Smooth muscle cell (in vitro differentiated cells): ENCODE data around the gene CAMK2B. TPM values are rescaled to one million over a fixed set of nuclear protein-coding genes. Genes with fewer than 3 reads are reported as not detected.

Experiments used
- DNase-seq: peaks from one replicate; lab custom pipeline; 2025; ENCODE audit not compliant: unreplicated experiment; lab: John Stamatoyannopoulos, UW
- H2AFZ ChIP-seq: fragments of 200-600 bp; sonication (generic); 2 replicates; pipeline ENCODE4 v1.6.0; 2016; ENCODE audit warnings: antibody characterized with exemption, low read depth, mild to moderate bottlenecking
- H3F3A ChIP-seq: fragments of 200-600 bp; sonication (generic); 2 replicates; pipeline ENCODE4 v1.6.0; 2017; ENCODE audit warnings: antibody characterized with exemption, low read depth
- H3K27ac ChIP-seq: fragments of 200-600 bp; sonication (generic); 2 replicates; pipeline ENCODE4 v1.5.1; 2016; ENCODE audit warnings: low read depth, mild to moderate bottlenecking
- H3K27me3 ChIP-seq: fragments of 200-600 bp; sonication (generic); 2 replicates; pipeline ENCODE4 v1.6.1; 2016; ENCODE audit warnings: low read depth, mild to moderate bottlenecking
- H3K36me3 ChIP-seq: fragments of 200-600 bp; sonication (generic); 2 replicates; pipeline ENCODE4 v1.5.1; 2016; ENCODE audit warnings: low read depth
- H3K4me1 ChIP-seq: fragments of 200-600 bp; sonication (generic); 2 replicates; pipeline ENCODE4 v1.5.1; 2016; ENCODE audit warnings: low read depth
- H3K4me2 ChIP-seq: fragments of 200-600 bp; sonication (generic); 2 replicates; pipeline ENCODE4 v1.6.0; 2016; ENCODE audit warnings: mild to moderate bottlenecking
- H3K4me3 ChIP-seq: fragments of 200-600 bp; sonication (generic); 2 replicates; pipeline ENCODE4 v1.5.1; 2016; ENCODE audit warnings: mild to moderate bottlenecking
- H3K79me2 ChIP-seq: fragments of 200-600 bp; sonication (generic); 2 replicates; pipeline ENCODE4 v1.6.0; 2016; ENCODE audit warnings: low read depth, mild to moderate bottlenecking
- H3K9ac ChIP-seq: fragments of 200-600 bp; sonication (generic); 2 replicates; pipeline ENCODE4 v1.6.0; 2016; ENCODE audit warnings: low read depth
- H3K9me3 ChIP-seq: fragments of 200-600 bp; sonication (generic); replicated peaks from 2 replicates; pipeline ENCODE4 v1.5.1; 2016; ENCODE audit warnings: low read depth
- H4K20me1 ChIP-seq: fragments of 200-600 bp; sonication (generic); 2 replicates; pipeline ENCODE4 v1.6.0; 2016; ENCODE audit warnings: low read depth
- CTCF ChIP-seq: fragments of 200-600 bp; sonication (generic); IDR thresholded peaks from 2 replicates; pipeline ENCODE4 v1.5.1; 2017; ENCODE audit warnings: borderline replicate concordance, mild to moderate bottlenecking, antibody characterized with exemption; ENCODE audit not compliant: insufficient read depth, poor library complexity, severe bottlenecking
- WGBS: methylation state at CpG from one replicate; pipeline ENCODE4 v1.1.7; 2016; ENCODE audit warnings: low lambda C conversion rate; 5-methylcytosine and 5-hydroxymethylcytosine counted together
- polyA plus RNA-seq: library from polyadenylated mRNA; unstranded; fragments of >200 nt; fragmentation: Nextera tagmentation; extraction: Ambion mirVana; gene quantifications from 2 replicates; pipeline ENCODE4 v1.2.1, GENCODE V29; 2016
- total RNA-seq: library from RNA; depleted of rRNA; stranded (reverse); fragments of >200 nt; gene quantifications from 2 replicates; pipeline ENCODE4 v1.2.3, GENCODE V29; 2014

The CAMK2B gene
- total and polyA plus RNA-seq, 2 experiments from 2014 or later, result not detected

- Histone ChIP-seq H3K27ac (no peak overlapping the region), H3K27me3 (no peaks in the 10 kb centered on the region), H3K9ac (no peak overlapping the region), H3K4me1 (no peaks in the 10 kb centered on the region), H4K20me1 (peaks cover 2% of the 10 kb centered on the region), H3K79me2 (peaks cover 6% of the 10 kb centered on the region), H3K9me3 (no peaks in the 10 kb centered on the region), H3K36me3 (no peaks in the 10 kb centered on the region), H2AFZ (no peak overlapping the region), H3K4me3 (no peak overlapping the region), H3F3A (no peaks in the 10 kb centered on the region), H3K4me2 (no peak overlapping the region)
- 28% methylated on average over 3 of the region's 3 CpGs for WGBS
- TF ChIP-seq CTCF, result peak; percentile 57
- DNase-seq, result no peak
These were observed 128.9 kb downstream of the CAMK2B start for GRCh38 chr7:44196450-44196872.

- Histone ChIP-seq H3K9me3 (no peaks in the 10 kb centered on the region), H3K4me2 (no peak overlapping the region), H2AFZ (no peak overlapping the region), H3K27ac (no peak overlapping the region), H3K27me3 (no peaks in the 10 kb centered on the region), H3K79me2 (peaks cover under 1% of the 10 kb centered on the region), H3K4me1 (no peaks in the 10 kb centered on the region), H4K20me1 (no peaks in the 10 kb centered on the region), H3K36me3 (no peaks in the 10 kb centered on the region), H3K4me3 (no peak overlapping the region), H3K9ac (no peak overlapping the region), H3F3A (no peaks in the 10 kb centered on the region)
- no peak for DNase-seq
- 79% methylated on average over 1 of the region's 1 CpG for WGBS
- TF ChIP-seq CTCF, result no peak
These were observed 129.5 kb downstream of the CAMK2B start for GRCh38 chr7:44195889-44196288.

- 99% methylated on average over 3 of the region's 3 CpGs for WGBS
- Histone ChIP-seq H3F3A (no peaks in the 10 kb centered on the region), H3K27ac (no peak overlapping the region), H3K4me2 (no peak overlapping the region), H3K27me3 (no peaks in the 10 kb centered on the region), H3K36me3 (no peaks in the 10 kb centered on the region), H4K20me1 (no peaks in the 10 kb centered on the region), H3K79me2 (no peaks in the 10 kb centered on the region), H3K4me1 (no peaks in the 10 kb centered on the region), H2AFZ (no peak overlapping the region), H3K9ac (no peak overlapping the region), H3K9me3 (no peaks in the 10 kb centered on the region), H3K4me3 (no peak overlapping the region)
- TF ChIP-seq CTCF, result no peak
- DNase-seq, result no peak
These were observed 130.7 kb downstream of the CAMK2B start for GRCh38 chr7:44194562-44195145.

- Histone ChIP-seq H3K4me1 (no peaks in the 10 kb centered on the region), H3K4me2 (no peak overlapping the region), H3K9ac (no peak overlapping the region), H3K27ac (no peak overlapping the region), H3K79me2 (no peaks in the 10 kb centered on the region), H3F3A (no peaks in the 10 kb centered on the region), H3K36me3 (no peaks in the 10 kb centered on the region), H4K20me1 (no peaks in the 10 kb centered on the region), H3K4me3 (no peak overlapping the region), H3K27me3 (no peaks in the 10 kb centered on the region), H2AFZ (no peak overlapping the region), H3K9me3 (no peaks in the 10 kb centered on the region)
- 50% methylated on average over 2 of the region's 2 CpGs for WGBS
- TF ChIP-seq CTCF, result no peak
- DNase-seq, result no peak
These were observed 131.3 kb downstream of the CAMK2B start for GRCh38 chr7:44194069-44194468.
